ENCODE data around the gene FOXK1.
"Not testable (repeated sequence)": the region's sequence is repeated elsewhere in the genome, so short reads cannot be mapped to it uniquely, and the experiment has no call there.

The FOXK1 gene

GRCh38 chr7:4667776-4668509 lies 14.2 kb upstream of the FOXK1 start:
- DNase-seq: no peak

GRCh38 chr7:4668510-4668847 lies 13.6 kb upstream of the FOXK1 start:
- DNase-seq: no peak

- no peak for DNase-seq
Observed at GRCh38 chr7:4670791-4671190, 11.3 kb upstream of the FOXK1 start.

- no peak for DNase-seq
Observed at GRCh38 chr7:4675771-4676367, 6.2 kb upstream of the FOXK1 start.

- DNase-seq: not testable (repeated sequence)
Observed at GRCh38 chr7:4677518-4677917, 4.6 kb upstream of the FOXK1 start.

- DNase-seq: no peak
Observed at GRCh38 chr7:4681218-4681851, 760 bp upstream of the FOXK1 start.

- no peak for DNase-seq
Observed at GRCh38 chr7:4682621-4683042, 537 bp downstream of the FOXK1 start.

- no peak for DNase-seq
Observed at GRCh38 chr7:4683043-4683883, 1.2 kb downstream of the FOXK1 start.

- no peak for DNase-seq
Observed at GRCh38 chr7:4683884-4684565, 1.9 kb downstream of the FOXK1 start.

GRCh38 chr7:4684846-4685245 lies 2.8 kb downstream of the FOXK1 start:
- DNase-seq: no peak

GRCh38 chr7:4685676-4686075 lies 3.6 kb downstream of the FOXK1 start:
- not testable (repeated sequence) for DNase-seq

- no peak for DNase-seq
Observed at GRCh38 chr7:4687956-4688355, 5.9 kb downstream of the FOXK1 start.

- DNase-seq: no peak
Observed at GRCh38 chr7:4689151-4689550, 7.1 kb downstream of the FOXK1 start.

- no peak for DNase-seq
Observed at GRCh38 chr7:4689668-4690067, 7.6 kb downstream of the FOXK1 start.

GRCh38 chr7:4690953-4691856 lies 9.1 kb downstream of the FOXK1 start:
- no peak for DNase-seq

GRCh38 chr7:4692055-4692454 lies 10.0 kb downstream of the FOXK1 start:
- DNase-seq: no peak

- DNase-seq: not testable (repeated sequence)
Observed at GRCh38 chr7:4692622-4693021, 10.5 kb downstream of the FOXK1 start.

- DNase-seq: no peak
Observed at GRCh38 chr7:4693152-4693551, 11.1 kb downstream of the FOXK1 start.

GRCh38 chr7:4693749-4694148 lies 11.7 kb downstream of the FOXK1 start:
- no peak for DNase-seq

GRCh38 chr7:4694305-4694704 lies 12.2 kb downstream of the FOXK1 start:
- DNase-seq: no peak

- DNase-seq: no peak
Observed at GRCh38 chr7:4698707-4699275, 16.7 kb downstream of the FOXK1 start.
